ENCODE data around the gene CAPZB. TPM values are rescaled to one million over a fixed set of nuclear protein-coding genes. Genes with fewer than 3 reads are reported as not detected.
A peak's percentile ranks its signal among the peaks of the same experiment; 100 is the strongest.

CAPZB gene
- total and polyA plus RNA-seq, 7 experiments from 2014 or later, result 216 to 559 (median 327) TPM

DNA sequence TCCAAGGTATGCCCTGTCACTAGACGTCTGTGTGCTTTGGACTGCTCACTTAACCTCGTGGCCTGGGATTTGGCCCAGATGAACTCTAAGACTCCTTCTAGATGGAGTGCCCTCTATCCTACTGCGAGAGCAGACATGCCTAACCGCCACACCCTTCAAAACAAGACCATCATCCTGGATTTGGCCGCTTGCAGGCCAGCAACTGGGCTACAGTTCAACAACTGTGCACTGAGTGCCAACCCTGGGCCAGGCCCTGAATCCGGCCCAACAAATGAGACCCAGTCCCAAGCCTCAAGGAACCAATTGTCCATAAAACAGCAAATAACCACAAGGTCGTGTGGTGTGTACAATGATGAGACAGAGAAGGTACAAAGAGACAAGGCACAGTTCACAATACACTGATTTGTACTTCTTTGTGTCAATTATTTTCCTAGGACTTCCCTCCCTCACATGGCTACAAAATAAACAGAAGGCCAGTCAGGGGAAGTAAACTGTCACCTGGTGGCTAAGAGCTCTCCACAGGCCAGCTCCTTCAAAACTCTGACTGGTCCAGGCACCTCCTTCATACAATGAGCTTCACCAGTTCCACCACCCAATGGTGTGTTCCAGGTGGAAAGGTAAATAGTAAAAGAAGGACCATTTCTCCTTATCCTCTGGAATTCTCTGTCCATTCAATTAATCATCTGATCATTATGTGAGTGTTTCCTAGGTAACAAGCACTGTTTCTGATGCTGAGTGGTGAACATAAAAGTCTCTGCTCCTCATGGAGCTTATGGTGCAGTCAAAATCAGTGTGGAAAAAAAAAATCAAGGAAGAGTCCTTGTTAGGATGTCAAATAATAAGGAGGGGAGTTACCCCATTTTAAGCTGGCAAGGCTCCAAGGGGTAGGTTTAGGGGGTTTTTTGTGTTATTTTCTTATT is 60.4 kb downstream of the CAPZB start:
- no peak for ATAC-seq
- Histone ChIP-seq H3K36me3 (ENCODE audit: control insufficient read depth in 2 of 3, insufficient read depth in 3 of 3, low read length in 3 of 3) (peaks cover 0 to 15% (median 0%) of the 10 kb centered on the region in 3 experiments), H3K27ac (ENCODE audit: low read depth, low read length) (peak overlapping the region; percentile 2), H3K4me3 (ENCODE audit: low read length) (no peak overlapping the region), H3K9me3 (ENCODE audit: control insufficient read depth in 2 of 3, low read length in 3 of 3) (no peaks in the 10 kb centered on the region), H3K27me3 (ENCODE audit: control insufficient read depth in 2 of 2, insufficient read depth in 2 of 2, low read length in 2 of 2) (no peaks in the 10 kb centered on the region), H3K4me1 (ENCODE audit: control insufficient read depth in 2 of 2, insufficient read depth in 2 of 2, low read length in 2 of 2) (peaks cover 52 to 73% of the 10 kb centered on the region in 2 donors)
- no peaks in the 10 kb centered on the region for H3K9me3 Mint-ChIP-seq
- peak overlapping the region in 8 of 9 donors; percentile 50 to 88 (median 62) for H3K27ac Mint-ChIP-seq
- DNase-seq, result no peak
- peak overlapping the region in 6 of 10 donors; percentile 12 to 58 (median 38) for H3K4me3 Mint-ChIP-seq
- CTCF ChIA-PET, result interaction anchor here (0.8 kb wide), 1 partner anchor 62 kb away, joined by 3 read pairs; no protein-coding TSS in a partner anchor
- H3K27me3 Mint-ChIP-seq, result no peaks in the 10 kb centered on the region
- POLR2A ChIA-PET, result interaction anchor here (0.8 to 1.4 kb wide), 3 partner anchors 10 to 33 kb away, joined by 3 to 4 read pairs (median 4); no protein-coding TSS in a partner anchor
- H3K4me1 Mint-ChIP-seq, result peaks cover 54 to 96% (median 87%) of the 10 kb centered on the region in 7 donors
- intact Hi-C loops (cut with micrococcal nuclease), result no loop called here
- peaks cover 0 to 11% (median 0%) of the 10 kb centered on the region in 5 donors for H3K36me3 Mint-ChIP-seq

GRCh38 chr1:19423130-19423529 is 62.2 kb downstream of the CAPZB start:
- peaks cover 43 to 57% of the 10 kb centered on the region in 2 donors for H3K4me1 ChIP-seq (ENCODE audit: control insufficient read depth in 2 of 2, insufficient read depth in 2 of 2, low read length in 2 of 2)
- H3K9me3 Mint-ChIP-seq, result no peaks in the 10 kb centered on the region
- POLR2A ChIA-PET, result interaction anchor here (1.3 kb wide), 1 partner anchor 14 kb away, joined by 3 read pairs; no protein-coding TSS in a partner anchor
- ATAC-seq (no peak), DNase-seq (no peak)
- peak overlapping the region in 8 of 9 donors; percentile 30 to 88 (median 70) for H3K27ac Mint-ChIP-seq
- no peaks in the 10 kb centered on the region for H3K27me3 ChIP-seq (ENCODE audit: control insufficient read depth in 2 of 2, insufficient read depth in 2 of 2, low read length in 2 of 2)
- CTCF ChIA-PET, result interaction anchor here (0.9 to 1.2 kb wide), 2 partner anchors 60 to 159 kb away, joined by 3 read pairs; no protein-coding TSS in a partner anchor
- H3K9me3 ChIP-seq (ENCODE audit: control insufficient read depth in 2 of 3, low read length in 3 of 3), result no peaks in the 10 kb centered on the region
- intact Hi-C loops (cut with micrococcal nuclease), result no loop called here
- peaks cover 0 to 14% (median 9%) of the 10 kb centered on the region in 5 donors for H3K36me3 Mint-ChIP-seq
- no peaks in the 10 kb centered on the region for H3K27me3 Mint-ChIP-seq
- no peak overlapping the region for H3K4me3 ChIP-seq (ENCODE audit: low read length)
- H3K4me3 Mint-ChIP-seq, result peak overlapping the region in 5 of 10 donors; percentile 10 to 46 (median 35)
- no peak overlapping the region for H3K27ac ChIP-seq (ENCODE audit: low read depth, low read length)
- peaks cover 52 to 95% (median 86%) of the 10 kb centered on the region in 7 donors for H3K4me1 Mint-ChIP-seq
- peaks cover 12 to 33% (median 13%) of the 10 kb centered on the region in 3 experiments for H3K36me3 ChIP-seq (ENCODE audit: control insufficient read depth in 2 of 3, insufficient read depth in 3 of 3, low read length in 3 of 3)

- Histone ChIP-seq H3K4me3 (ENCODE audit: low read length) (no peak overlapping the region), H3K36me3 (ENCODE audit: control insufficient read depth in 2 of 3, insufficient read depth in 3 of 3, low read length in 3 of 3) (peaks cover 13 to 38% (median 14%) of the 10 kb centered on the region in 3 experiments), H3K9me3 (ENCODE audit: control insufficient read depth in 2 of 3, low read length in 3 of 3) (no peaks in the 10 kb centered on the region), H3K4me1 (ENCODE audit: control insufficient read depth in 2 of 2, insufficient read depth in 2 of 2, low read length in 2 of 2) (peaks cover 31 to 41% of the 10 kb centered on the region in 2 donors), H3K27ac (ENCODE audit: low read depth, low read length) (no peak overlapping the region), H3K27me3 (ENCODE audit: control insufficient read depth in 2 of 2, insufficient read depth in 2 of 2, low read length in 2 of 2) (no peaks in the 10 kb centered on the region)
- peak overlapping the region in 3 of 10 donors; percentile 6 to 42 (median 41) for H3K4me3 Mint-ChIP-seq
- H3K27ac Mint-ChIP-seq, result peak overlapping the region in 8 of 9 donors; percentile 42 to 88 (median 80)
- ChIA-PET POLR2A (interaction anchor here (1.0 kb wide), 1 partner anchor 47 kb away, joined by 3 read pairs; no protein-coding TSS in a partner anchor), CTCF (no interaction called here)
- no peaks in the 10 kb centered on the region for H3K9me3 Mint-ChIP-seq
- DNase-seq (no peak), ATAC-seq (no peak)
- peaks cover 58 to 95% (median 87%) of the 10 kb centered on the region in 7 donors for H3K4me1 Mint-ChIP-seq
- intact Hi-C loops (cut with micrococcal nuclease), result no loop called here
- peaks cover 0 to 22% (median 14%) of the 10 kb centered on the region in 5 donors for H3K36me3 Mint-ChIP-seq
- no peaks in the 10 kb centered on the region for H3K27me3 Mint-ChIP-seq
These were observed 64.0 kb downstream of the CAPZB start for GRCh38 chr1:19421365-19421764.

DNA sequence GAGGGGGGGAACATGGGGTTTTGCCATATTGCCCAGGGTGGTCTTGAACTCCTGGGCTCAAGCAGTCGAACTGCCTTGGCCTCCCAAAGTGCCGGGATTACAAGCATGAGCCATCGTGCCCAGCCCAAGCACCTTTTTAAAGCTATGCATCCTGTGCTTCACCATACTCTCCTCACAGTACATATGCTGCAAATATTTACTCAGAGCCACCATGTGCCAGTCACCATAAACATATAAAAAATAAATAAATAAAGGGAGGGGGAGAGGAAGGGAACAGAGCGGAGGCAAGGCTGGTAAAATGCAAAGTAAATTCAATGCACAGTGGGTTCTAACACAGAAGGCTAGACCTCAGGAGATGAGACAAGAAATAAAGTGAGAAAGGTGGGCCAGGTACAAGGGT is 64.7 kb downstream of the CAPZB start:
- ChIA-PET CTCF (no interaction called here), POLR2A (no interaction called here)
- Mint-ChIP-seq H3K4me1 (peaks cover 58 to 95% (median 85%) of the 10 kb centered on the region in 7 donors), H3K27me3 (no peaks in the 10 kb centered on the region), H3K27ac (peak overlapping the region in 8 of 9 donors; percentile 12 to 88 (median 75)), H3K9me3 (no peaks in the 10 kb centered on the region), H3K4me3 (peak overlapping the region in 1 of 10 donors; percentile 42), H3K36me3 (peaks cover 0 to 25% (median 15%) of the 10 kb centered on the region in 5 donors)
- intact Hi-C loops (cut with micrococcal nuclease), result no loop called here
- ATAC-seq, result no peak
- Histone ChIP-seq H3K27ac (ENCODE audit: low read depth, low read length) (no peak overlapping the region), H3K36me3 (ENCODE audit: control insufficient read depth in 2 of 3, insufficient read depth in 3 of 3, low read length in 3 of 3) (peaks cover 13 to 35% (median 14%) of the 10 kb centered on the region in 3 experiments), H3K4me1 (ENCODE audit: control insufficient read depth in 2 of 2, insufficient read depth in 2 of 2, low read length in 2 of 2) (peaks cover 26 to 33% of the 10 kb centered on the region in 2 donors), H3K9me3 (ENCODE audit: control insufficient read depth in 2 of 3, low read length in 3 of 3) (no peaks in the 10 kb centered on the region), H3K27me3 (ENCODE audit: control insufficient read depth in 2 of 2, insufficient read depth in 2 of 2, low read length in 2 of 2) (no peaks in the 10 kb centered on the region), H3K4me3 (ENCODE audit: low read length) (no peak overlapping the region)
- DNase-seq, result no peak

DNA sequence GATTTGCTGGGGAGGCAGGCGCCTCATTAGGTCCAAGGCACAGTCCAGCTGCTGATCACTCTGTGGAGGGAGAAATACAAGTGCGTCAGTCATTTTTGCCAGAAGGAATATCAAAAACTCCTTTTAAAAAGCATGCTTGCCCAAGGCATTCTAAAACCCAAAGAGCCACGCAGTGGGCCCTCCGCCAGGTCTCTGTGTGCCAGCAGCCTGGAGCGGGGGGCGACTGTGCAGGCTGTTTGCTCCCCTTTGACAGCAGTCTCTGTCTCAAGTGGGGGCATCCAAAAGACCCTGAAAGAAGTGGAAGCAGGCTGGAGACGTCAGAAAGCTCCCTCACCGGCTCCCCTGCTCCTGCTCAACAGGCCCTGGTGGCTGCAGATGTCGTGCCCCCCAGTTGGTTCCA is 65.6 kb downstream of the CAPZB start:
- H3K36me3 ChIP-seq (ENCODE audit: control insufficient read depth in 2 of 3, insufficient read depth in 3 of 3, low read length in 3 of 3), result peaks cover 13 to 35% (median 14%) of the 10 kb centered on the region in 3 experiments
- peak overlapping the region in 1 of 10 donors; percentile 6 for H3K4me3 Mint-ChIP-seq
- no peaks in the 10 kb centered on the region for H3K27me3 Mint-ChIP-seq
- H3K4me3 ChIP-seq (ENCODE audit: low read length), result no peak overlapping the region
- H3K36me3 Mint-ChIP-seq, result peaks cover 0 to 32% (median 15%) of the 10 kb centered on the region in 5 donors
- H3K27ac Mint-ChIP-seq, result peak overlapping the region in 7 of 9 donors; percentile 4 to 86 (median 25)
- H3K27me3 ChIP-seq (ENCODE audit: control insufficient read depth in 2 of 2, insufficient read depth in 2 of 2, low read length in 2 of 2), result no peaks in the 10 kb centered on the region
- ChIA-PET POLR2A (interaction anchor here (0.5 kb wide), 1 partner anchor 14 kb away, joined by 3 read pairs; no protein-coding TSS in a partner anchor), CTCF (no interaction called here)
- DNase-seq, result no peak
- H3K9me3 Mint-ChIP-seq, result no peaks in the 10 kb centered on the region
- H3K4me1 ChIP-seq (ENCODE audit: control insufficient read depth in 2 of 2, insufficient read depth in 2 of 2, low read length in 2 of 2), result peaks cover 21 to 31% of the 10 kb centered on the region in 2 donors
- ATAC-seq, result no peak
- no peak overlapping the region for H3K27ac ChIP-seq (ENCODE audit: low read depth, low read length)
- H3K9me3 ChIP-seq (ENCODE audit: control insufficient read depth in 2 of 3, low read length in 3 of 3), result no peaks in the 10 kb centered on the region
- H3K4me1 Mint-ChIP-seq, result peaks cover 54 to 95% (median 84%) of the 10 kb centered on the region in 7 donors
- intact Hi-C loops (cut with micrococcal nuclease), result no loop called here

DNA sequence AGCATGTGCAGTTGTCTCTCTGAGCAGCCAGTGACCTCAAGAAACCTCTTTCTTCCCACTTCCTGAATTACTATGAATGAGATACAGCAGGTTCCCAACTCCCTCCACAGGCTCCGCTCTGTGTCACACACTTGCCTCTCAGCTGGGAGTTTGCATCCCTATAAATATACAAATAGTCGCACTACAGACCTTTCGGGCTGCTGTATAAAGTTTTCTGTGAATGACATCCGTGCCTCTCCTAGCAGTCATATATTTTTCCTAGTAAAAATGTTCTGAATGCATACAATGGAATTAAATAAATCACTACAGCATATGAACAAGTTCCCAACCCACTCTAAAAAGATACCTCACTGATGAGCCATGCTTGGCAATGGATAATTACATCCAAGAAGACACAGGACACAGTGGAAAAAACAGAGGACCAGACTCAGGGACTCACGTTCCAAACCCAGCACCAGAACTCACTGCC is 66.8 kb downstream of the CAPZB start:
- Mint-ChIP-seq H3K36me3 (peaks cover 0 to 37% (median 15%) of the 10 kb centered on the region in 5 donors), H3K27ac (peak overlapping the region in 7 of 9 donors; percentile 17 to 83 (median 47)), H3K27me3 (no peaks in the 10 kb centered on the region), H3K4me1 (peaks cover 54 to 95% (median 86%) of the 10 kb centered on the region in 7 donors), H3K4me3 (peak overlapping the region in 5 of 10 donors; percentile 2 to 27 (median 24)), H3K9me3 (no peaks in the 10 kb centered on the region)
- intact Hi-C loops (cut with micrococcal nuclease), result no loop called here
- DNase-seq (no peak), ATAC-seq (no peak)
- Histone ChIP-seq H3K4me1 (ENCODE audit: control insufficient read depth in 2 of 2, insufficient read depth in 2 of 2, low read length in 2 of 2) (peaks cover 16 to 22% of the 10 kb centered on the region in 2 donors), H3K36me3 (ENCODE audit: control insufficient read depth in 2 of 3, insufficient read depth in 3 of 3, low read length in 3 of 3) (peaks cover 13 to 40% (median 14%) of the 10 kb centered on the region in 3 experiments), H3K9me3 (ENCODE audit: control insufficient read depth in 2 of 3, low read length in 3 of 3) (no peaks in the 10 kb centered on the region), H3K27ac (ENCODE audit: low read depth, low read length) (no peak overlapping the region), H3K27me3 (ENCODE audit: control insufficient read depth in 2 of 2, insufficient read depth in 2 of 2, low read length in 2 of 2) (no peaks in the 10 kb centered on the region), H3K4me3 (ENCODE audit: low read length) (no peak overlapping the region)
- POLR2A ChIA-PET, result no interaction called here
- CTCF ChIA-PET, result no interaction called here

All from naive thymus-derived CD4-positive, alpha-beta T cell (primary cell).